HL-60/S4 treated with phorbol 12-myristate 13-acetate at 8.2 ng/mL for 4 days and 3 days (cell line): ENCODE data around the gene CCDC92B.
"Not testable (repeated sequence)": the region's sequence is repeated elsewhere in the genome, so short reads cannot be mapped to it uniquely, and the experiment has no call there.

Experiments used
- in situ Hi-C: fragments of 300-500 bp; cut with MboI; formaldehyde crosslinking; loops from 2 replicates; pipeline ENCODE4 v1.15.0; 2022; ENCODE audit warnings: low sequenced_read_pairs

Gene CCDC92B

DNA sequence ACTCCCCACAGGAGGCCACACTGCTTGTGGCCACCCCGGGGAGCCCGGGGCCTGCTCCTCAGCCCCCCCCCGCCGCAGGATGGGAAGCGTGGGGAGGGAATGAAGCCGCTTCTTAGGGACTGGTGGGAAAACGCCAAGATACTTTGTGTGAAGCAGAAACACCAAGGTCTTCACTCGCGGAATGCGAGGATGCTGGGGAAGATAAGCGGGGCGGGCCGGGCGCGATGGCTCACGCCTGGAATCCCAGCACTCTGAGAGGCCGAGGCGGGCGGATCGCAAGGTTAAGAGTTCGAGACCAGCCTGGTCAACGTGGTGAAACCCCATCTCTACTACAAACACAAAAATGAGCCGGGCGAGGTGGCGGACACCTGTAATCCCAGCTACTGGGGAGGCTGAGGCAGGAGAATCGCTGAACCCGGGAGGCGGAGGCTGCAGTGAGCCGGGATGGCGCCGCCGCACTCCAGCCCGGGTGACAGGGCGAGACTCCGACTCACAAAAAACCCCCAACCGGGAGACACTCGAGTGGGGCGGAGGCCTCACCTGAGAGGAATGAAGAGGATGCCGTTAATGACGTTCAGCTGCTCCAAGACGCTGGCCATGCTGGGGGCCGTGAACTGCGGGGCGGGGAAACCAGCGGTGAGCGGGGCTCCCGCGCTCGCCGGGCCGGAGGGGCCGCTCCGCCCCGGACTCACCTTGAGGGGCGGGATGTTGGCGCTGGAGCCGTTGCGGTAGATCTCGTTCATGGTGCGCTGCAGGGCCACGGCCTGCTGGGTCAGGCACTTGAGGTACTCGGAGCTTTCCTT lies 58.2 kb downstream of the CCDC92B start:
- in situ Hi-C loops: no loop called here

DNA sequence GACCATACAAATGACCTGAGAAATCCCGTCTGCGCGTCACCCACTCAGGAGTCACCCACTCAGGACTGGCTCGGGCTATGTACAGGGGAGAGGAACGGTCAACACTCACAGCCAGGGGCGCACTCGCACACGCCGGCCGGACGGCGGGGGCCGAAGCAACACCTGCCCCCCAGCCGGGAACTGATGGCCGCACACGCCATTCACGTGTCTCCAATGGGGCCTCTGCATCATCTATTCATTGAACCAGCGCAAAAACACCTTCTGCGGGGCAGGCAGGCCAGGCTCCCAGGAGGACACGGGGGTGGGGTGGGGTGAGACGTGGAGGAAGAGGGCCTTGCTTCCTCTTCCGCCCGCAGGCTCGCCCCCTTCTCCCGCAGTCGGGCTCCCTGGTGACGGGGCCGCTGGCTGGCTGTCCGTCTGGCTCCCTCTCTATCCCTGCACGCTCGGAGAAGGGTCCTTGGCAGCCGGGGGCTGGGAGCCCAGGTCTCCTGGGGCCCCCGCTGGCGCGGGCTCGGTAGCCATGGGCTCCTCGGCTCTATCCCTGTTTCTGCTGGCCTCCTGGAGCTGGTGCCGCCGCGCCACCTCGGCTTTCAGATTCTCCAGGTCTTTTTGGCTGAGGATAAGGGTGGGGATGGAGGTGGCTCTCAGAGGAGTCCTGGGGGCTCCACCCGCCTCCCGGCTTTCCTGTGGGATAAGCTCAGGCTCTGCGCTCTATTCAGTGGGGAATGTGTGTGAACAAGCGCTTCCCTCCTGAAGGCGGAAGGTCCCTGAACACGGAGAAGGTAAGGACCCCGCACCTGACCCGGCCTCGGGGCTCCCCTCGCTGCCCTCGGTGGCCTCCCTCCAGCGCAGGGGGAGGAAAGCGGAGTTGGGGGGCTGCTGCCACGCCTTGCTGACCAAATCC lies 59.0 kb downstream of the CCDC92B start:
- in situ Hi-C loops: no loop called here

DNA sequence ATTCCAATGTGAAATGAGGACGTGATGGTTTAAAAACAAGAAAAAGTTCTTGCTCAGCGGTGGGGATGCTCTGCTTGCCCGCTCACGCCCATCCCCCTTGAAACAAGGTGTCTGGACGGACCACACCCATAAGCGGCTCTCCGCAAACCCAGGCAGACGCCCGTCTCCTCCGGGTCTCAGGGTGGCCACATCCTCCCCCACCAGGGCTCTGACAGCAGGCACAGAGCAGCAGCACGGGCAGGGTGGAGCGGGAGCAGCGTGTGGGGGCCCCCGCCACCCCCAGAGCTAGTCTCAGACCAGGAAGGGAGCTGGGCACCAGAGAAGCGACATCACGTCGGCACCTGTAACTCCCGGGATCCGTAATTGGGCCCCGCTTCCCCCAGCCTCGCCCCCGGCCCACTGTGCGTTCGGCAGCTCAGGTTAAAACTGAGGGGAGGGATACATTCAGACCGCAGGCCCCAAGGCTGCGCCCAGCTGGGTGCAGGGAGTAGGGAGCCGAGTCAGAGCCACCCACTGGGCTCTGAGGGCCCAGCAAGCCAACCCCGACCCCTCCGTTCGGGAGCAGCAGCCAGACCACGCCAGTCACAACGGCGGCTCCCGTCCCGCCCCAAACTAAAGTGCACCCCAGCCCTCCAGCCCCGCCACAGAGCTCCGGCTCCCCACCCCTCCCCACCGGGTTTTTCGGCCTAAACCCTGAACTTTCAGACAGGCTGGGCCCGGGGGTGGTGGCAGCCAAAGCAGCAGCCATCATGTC lies 59.9 kb downstream of the CCDC92B start:
- in situ Hi-C loops: no loop called here

DNA sequence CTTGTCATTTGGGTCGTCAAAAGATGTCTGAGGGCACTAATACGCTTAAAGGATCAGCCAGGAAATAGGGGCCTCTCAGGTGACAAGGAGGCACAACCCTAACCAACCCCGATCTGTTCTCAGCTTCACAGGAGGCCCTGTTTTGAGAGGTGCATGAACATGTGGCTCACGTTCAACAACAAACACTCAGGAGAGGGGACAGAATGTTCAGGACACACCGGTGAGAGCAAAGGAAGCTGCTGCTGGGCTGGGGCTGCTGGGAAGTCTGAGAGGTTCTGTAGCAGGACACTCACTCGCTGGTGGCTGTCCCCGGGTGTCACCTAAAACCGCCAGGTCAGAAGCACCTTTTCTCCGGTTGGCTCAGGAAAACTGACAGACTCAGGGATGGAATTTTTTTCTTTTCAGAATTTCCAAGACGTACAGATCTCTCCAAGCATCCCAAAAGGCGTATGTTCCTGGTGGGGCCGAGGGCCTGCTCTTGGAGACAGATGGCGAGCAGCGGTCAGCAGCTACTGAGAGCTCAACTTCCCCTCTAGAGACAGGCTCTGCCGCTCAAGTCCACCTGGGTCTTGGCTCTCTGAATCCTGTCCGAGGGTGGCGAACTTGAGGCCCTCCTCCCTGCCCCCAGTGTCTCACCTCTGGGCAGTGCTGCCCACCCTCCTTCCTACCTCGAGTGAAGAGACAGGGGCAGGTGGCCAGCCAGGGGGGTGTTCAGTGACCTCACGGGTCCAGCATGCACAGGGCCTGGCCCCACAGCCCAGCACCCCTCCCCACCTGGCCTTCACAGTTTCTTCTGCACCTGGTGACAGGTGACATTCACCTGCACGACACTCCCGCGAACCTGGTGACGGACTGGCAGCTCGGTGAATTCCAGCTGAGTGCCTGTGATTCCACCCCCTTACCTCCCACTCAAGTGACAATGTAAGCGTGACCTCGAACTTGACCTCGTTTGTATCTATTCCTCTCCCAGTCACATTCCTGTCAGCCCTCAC lies 60.8 kb downstream of the CCDC92B start:
- in situ Hi-C loops: no loop called here

DNA sequence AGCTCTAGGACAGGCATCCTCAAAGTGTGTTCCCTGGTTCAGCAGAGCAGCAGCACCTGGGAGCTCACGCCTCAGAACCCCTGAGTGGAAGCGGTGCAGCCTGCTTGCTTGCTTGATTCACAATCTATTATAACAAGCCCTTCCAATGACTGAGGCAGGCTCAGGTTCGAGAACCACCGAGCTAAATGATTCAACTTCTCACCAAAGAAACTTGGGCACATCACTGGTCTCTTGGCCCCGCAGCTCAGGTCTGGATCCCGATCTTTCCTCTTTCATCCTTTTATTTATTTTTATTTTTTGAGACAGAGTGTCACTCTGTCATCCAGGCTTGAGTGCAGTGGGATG lies 62.4 kb downstream of the CCDC92B start:
- in situ Hi-C loops: no loop called here

DNA sequence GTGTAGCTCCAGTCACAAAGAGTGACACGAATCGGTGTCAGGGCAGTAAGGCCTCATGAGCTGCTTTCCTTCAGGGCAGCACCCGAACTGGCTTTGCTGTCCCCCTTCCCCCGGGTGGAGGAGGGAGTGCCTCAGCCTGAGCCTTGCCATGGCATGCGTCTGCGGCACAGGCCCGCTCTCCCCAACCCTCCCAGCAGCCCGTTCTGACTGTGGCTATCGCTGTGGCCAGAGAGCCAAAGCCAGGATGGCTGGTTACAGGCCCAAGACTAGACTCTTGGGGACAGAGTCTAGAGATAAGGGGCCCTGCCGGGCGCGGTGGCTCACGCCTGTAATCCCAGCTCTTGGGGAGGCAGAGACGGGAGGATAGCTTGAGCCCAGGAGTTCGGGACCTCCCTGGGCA lies 63.8 kb downstream of the CCDC92B start:
- in situ Hi-C loops: no loop called here

DNA sequence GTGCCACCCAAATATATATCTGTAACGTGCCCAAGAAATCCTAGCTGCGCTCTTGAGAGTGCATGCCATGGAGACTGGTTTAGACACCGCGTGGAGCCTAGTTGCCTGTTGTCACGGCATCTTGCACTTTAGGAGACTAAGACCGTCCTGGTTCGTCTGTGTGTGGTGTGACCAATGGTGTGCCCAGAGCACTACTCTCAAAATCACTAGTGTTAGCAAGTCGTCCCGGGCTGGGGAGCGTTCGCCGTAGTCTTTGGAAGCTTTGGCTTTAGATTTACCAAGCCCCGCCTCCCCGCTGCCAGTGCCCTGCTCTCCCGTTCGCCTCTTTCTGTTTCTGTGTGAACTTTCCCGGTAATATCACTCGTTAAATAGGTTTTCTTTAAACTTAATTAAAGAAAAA lies 64.9 kb downstream of the CCDC92B start:
- in situ Hi-C loops: no loop called here

DNA sequence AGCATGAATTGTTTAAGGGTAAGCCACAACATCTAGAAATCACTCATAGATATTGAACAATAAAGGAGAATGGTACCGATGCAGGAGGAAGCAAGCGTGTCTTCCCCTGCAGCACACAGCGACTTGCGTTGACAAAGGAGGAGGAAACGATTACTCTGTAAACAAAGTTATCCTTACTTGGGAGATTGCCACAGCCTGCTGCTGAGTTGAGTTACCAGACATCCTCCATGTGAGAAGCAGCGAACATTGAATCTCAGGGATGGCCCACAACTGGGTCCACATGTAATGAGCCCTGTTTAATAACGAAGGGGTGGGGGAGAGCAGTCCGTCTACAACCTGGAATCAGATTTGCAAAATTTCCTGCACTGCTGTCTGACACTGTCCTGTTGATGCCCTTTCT lies 65.5 kb downstream of the CCDC92B start:
- in situ Hi-C loops: no loop called here

DNA sequence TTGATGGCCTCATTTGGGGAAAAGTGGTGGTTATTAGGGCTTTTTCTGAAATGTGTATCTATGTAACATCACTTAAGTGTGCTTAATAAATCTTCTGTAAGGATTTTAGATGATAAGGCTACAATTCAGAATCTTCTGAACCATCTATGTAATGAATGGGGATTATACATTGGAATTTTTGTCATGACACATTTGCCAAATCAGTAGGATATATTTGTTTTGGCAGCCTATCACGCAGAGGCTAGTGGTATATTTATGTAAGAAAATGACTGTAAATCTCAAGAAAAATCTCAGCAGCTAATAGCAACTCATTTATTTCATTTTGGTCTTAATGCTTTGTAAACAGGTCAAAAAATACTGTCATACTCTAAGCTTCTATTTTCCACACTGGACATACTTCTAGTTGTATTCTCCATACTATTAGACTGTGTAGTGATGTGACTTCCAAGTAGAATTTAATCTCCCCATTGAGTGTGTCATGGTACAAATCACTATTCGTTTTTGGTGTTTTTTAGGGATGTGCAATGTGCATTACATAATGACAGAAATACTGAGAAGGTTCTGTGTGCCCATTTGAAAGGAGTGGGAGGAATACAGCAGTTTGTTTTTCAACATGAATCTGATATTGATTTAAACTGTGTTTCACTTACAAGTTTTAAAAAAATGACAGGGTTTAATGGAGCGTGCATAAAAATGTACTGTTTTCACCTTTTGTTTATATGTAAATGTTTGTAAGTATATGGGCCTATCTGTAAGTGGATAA lies 67.1 kb downstream of the CCDC92B start:
- in situ Hi-C loops: no loop called here

DNA sequence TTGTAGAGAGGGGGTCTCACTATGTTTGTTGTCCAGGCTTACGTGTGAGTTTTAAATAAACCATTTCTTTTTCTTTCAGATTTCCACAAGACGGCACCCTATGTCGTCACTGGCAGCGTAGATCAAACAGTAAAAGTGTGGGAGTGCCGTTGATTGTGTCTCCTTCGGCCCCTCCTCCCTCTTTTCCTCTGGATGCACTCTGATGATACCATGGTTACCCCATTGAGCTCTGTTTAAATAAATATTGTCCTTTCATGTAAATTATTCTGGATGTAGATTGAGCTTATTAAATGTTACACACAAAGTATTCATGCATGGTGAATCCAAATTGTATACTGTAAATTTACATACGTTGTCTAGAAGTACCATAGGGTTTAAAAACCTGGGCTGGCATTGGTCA lies 67.8 kb downstream of the CCDC92B start:
- in situ Hi-C loops: no loop called here

DNA sequence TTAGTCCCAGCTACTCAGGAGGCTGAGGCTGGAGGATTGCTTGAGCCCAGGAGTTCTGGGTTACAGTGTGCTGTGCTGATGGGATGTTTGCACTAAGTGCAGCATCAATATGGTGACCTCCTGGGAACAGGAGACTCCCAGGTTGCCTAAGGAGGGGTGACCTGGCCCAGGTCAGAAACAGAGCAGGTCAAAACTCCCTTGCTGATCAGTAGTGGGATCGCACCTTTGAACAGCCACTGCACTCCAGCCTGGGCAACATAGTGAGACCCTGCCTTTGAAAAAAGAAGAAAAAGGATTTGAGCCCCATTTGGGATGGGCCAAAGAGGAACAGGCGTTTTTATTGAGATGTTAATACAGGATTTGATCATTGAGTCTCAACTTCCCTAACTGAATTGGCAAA lies 68.5 kb downstream of the CCDC92B start:
- in situ Hi-C loops: no loop called here

DNA sequence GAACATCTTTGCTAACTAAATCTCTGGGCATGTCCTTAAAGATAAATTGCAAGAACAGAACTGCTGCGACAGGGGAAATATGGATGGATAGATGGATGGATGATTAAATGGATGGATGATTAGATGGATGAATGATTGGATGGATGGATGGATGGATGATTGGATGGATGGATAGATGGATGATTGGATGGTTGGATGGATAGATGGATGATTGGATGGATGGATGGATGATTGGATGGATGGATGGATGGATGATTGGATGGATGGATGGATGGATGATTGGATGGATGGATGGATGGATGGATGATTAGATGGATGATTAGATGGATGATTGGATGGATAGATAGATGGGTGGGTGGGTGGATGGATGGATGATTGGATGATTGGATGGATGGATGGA lies 70.2 kb downstream of the CCDC92B start:
- in situ Hi-C loops: not testable (repeated sequence)
